BE2C (cell line): ENCODE measurements around the gene ARHGAP22.

Experiments used
- DNase-seq: peaks from one replicate; pipeline ENCODE4 v3.0.0-alpha.2; 2020
- H3K27me3 ChIP-seq: fragments of 250-450 bp; sonication (Bioruptor Pico); 2 replicates; pipeline ENCODE4 v1.5.1; 2020; ENCODE audit warnings: mild to moderate bottlenecking
- H3K36me3 ChIP-seq: fragments of 250-450 bp; sonication (Bioruptor Pico); 2 replicates; pipeline ENCODE4 v1.5.1; 2020; ENCODE audit warnings: mild to moderate bottlenecking
- H3K4me1 ChIP-seq: fragments of 250-450 bp; sonication (Bioruptor Pico); 2 replicates; pipeline ENCODE4 v1.5.1; 2020
- H3K4me3 ChIP-seq: 2 replicates; pipeline ENCODE4 v1.5.1; 2011; ENCODE audit warnings: low read depth, low read length
- H3K9me3 ChIP-seq: fragments of 250-450 bp; sonication (Bioruptor Pico); 2 replicates; pipeline ENCODE4 v1.5.1; 2020
- CTCF ChIP-seq: IDR thresholded peaks from 2 replicates; pipeline ENCODE4 v1.5.1; 2012; ENCODE audit warnings: mild to moderate bottlenecking, low read depth, low read length

ARHGAP22 gene

GRCh38 chr10:48538611-48539010, 66.3 kb downstream of the ARHGAP22 start:
- Histone ChIP-seq H3K27me3 (no peaks in the 10 kb centered on the region), H3K9me3 (no peaks in the 10 kb centered on the region), H3K4me3 (no peak overlapping the region), H3K36me3 (no peaks in the 10 kb centered on the region), H3K4me1 (no peaks in the 10 kb centered on the region)
- no peak for TF ChIP-seq CTCF
- DNase-seq = no peak

- Histone ChIP-seq H3K4me3 (no peak overlapping the region), H3K4me1 (no peaks in the 10 kb centered on the region), H3K27me3 (no peaks in the 10 kb centered on the region), H3K36me3 (no peaks in the 10 kb centered on the region), H3K9me3 (no peaks in the 10 kb centered on the region)
- TF ChIP-seq CTCF = no peak
- no peak for DNase-seq
Measured at GRCh38 chr10:48536916-48537890, 67.7 kb downstream of the ARHGAP22 start.

GRCh38 chr10:48536156-48536500, 68.7 kb downstream of the ARHGAP22 start:
- Histone ChIP-seq H3K9me3 (no peaks in the 10 kb centered on the region), H3K27me3 (no peaks in the 10 kb centered on the region), H3K4me3 (no peak overlapping the region), H3K4me1 (no peaks in the 10 kb centered on the region), H3K36me3 (no peaks in the 10 kb centered on the region)
- TF ChIP-seq CTCF = no peak
- no peak for DNase-seq

- H3K9me3 ChIP-seq = no peaks in the 10 kb centered on the region
- H3K27me3 ChIP-seq = no peaks in the 10 kb centered on the region
- no peak for DNase-seq
- TF ChIP-seq CTCF = no peak
- no peaks in the 10 kb centered on the region for H3K36me3 ChIP-seq
- no peaks in the 10 kb centered on the region for H3K4me1 ChIP-seq
- H3K4me3 ChIP-seq = no peak overlapping the region
Measured at GRCh38 chr10:48535416-48536155, 69.3 kb downstream of the ARHGAP22 start.

- H3K36me3 ChIP-seq = no peaks in the 10 kb centered on the region
- H3K9me3 ChIP-seq = no peaks in the 10 kb centered on the region
- no peak for DNase-seq
- no peak overlapping the region for H3K4me3 ChIP-seq
- TF ChIP-seq CTCF = no peak
- no peaks in the 10 kb centered on the region for H3K4me1 ChIP-seq
- no peaks in the 10 kb centered on the region for H3K27me3 ChIP-seq
Measured at GRCh38 chr10:48533951-48534720, 70.7 kb downstream of the ARHGAP22 start.
